HG02884 (cell line): ENCODE measurements around the gene PHF11.

Source experiments
- ATAC-seq: cut with Tn5 transposase; IDR thresholded peaks from one replicate; pipeline ENCODE4 v1.9.1; 2021; ENCODE audit warnings: mild to moderate bottlenecking, moderate library complexity; ENCODE audit not compliant: unreplicated experiment

The PHF11 gene

DNA sequence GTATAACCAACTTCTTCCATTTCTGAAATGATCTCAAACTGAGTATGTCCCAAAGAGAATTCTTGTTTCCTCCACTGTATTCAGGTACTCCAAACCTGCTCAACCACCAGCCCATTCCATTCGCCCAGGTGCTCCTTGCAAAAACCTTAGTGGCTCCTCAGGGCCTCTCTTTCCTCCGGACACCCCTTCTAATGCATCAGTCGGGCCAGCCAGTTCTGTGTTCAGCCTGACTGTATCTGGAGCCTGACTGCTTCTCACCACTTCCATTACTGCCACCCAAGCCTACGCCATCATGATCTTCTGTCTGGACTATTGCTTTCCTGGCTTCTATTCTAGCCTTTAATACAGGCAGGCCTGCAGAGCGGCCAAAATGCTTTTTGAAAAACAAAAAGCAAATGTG is 1.5 kb downstream of the PHF11 start:
- ATAC-seq: no peak

DNA sequence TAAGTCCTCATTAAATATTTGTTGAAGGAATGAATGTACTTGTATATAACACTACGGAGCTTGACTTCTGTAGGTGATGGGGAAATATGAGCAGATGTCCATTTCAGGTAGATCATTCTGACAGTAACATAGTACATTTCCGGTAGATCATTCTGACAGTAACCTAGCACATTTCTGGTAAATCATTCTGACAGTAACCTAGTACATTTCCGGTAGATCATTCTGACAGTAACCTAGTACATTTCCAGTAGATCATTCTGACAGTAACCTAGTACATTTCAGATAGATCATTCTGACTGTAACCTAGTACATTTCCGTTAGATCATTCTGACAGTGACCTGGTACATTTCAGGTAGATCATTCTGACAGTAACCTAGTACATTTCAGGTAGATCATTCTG is 2.5 kb downstream of the PHF11 start:
- ATAC-seq: no peak

DNA sequence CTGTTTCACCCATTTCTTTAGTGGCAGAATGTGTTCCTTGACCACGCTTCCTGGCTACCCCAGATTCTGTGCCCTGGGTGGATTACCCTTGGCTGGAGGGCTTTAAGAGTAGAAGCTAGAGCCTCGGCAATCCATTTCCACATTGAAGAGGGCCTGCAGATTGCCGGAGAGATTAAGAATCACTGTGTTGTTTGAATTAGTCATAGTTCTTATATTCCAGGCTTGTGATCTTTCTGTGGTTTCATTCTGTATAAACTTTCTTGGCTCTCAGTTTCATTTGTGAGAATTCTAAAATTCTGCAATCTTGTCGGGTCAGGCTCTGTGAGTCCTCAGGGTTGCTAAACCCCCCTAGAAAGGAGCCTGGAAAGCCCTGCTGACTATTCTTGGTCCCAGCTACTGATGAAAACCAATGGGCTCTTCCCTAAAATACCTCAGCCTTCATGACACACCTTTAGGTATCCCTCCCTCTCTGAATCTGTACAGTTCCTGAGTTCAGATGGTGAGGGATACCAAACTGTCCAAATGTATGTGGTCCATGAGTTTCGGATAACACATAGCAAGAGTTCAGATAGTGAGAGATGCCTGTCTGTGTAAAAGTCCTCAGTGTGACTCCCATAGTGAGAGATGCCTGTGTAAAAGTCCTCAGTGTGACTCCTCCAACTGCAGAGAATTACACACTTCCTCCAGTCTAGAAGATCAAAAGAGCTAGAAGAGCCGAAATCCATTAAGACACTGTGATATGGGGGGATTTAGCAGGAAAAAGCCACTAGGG is 4.3 kb downstream of the PHF11 start:
- no peak for ATAC-seq

DNA sequence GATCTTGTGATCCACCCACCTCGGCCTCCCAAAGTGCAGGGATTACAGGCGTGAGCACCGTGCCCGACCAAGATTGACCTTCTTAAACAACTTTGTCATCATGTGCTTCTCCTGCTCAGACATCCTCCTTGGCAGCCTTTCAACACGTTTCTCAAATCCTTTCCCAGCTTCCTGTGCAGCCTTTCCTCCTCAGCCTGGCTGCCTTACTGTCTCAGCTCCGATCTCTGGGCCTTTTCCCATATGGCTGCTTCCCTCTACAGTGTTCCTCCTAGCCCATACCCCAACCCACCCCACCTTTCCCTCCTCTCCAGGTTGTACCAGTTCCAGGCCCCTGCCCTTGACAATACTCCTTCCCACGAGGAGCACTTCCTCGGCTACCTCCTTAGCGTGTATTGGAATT is 7.2 kb downstream of the PHF11 start:
- no peak for ATAC-seq

DNA sequence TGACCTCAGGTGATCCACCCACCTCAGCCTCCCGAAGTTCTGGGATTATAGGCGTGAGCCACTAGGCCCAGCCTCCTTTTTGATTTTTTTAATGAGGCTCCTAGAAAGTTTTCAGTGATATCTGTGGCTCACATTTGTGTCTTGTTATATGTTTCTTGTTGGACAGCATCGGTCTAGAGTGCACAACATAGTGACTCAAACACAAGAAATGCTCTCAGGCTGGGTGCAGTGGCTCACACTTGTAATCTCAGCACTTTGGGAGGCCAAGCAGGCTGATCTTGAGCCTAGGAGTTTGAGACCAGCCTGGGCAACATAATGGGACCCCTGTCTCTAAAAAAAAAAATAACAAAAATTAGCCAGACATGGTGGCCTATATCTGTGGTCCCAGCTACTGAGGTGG is 8.2 kb downstream of the PHF11 start:
- no peak for ATAC-seq

DNA sequence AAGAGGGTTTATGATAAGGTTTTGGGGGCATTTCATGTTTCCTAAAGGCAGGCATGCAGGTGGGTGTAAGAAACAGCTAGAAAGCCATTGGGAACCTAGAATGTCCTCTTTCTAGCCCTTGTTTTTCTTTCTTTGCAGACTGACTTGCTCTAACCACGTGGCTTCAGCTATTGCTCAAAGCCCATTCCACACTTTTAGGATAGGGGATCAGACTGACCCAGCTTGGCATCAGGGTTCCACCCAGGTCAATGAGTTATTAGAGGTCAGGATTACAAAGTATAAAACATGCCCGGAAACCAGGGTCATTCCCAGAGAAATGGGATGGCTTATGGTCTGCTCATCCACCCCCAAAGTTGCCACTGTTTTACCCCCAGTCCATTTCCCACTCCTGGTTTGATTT is 16.8 kb downstream of the PHF11 start:
- ATAC-seq: no peak

DNA sequence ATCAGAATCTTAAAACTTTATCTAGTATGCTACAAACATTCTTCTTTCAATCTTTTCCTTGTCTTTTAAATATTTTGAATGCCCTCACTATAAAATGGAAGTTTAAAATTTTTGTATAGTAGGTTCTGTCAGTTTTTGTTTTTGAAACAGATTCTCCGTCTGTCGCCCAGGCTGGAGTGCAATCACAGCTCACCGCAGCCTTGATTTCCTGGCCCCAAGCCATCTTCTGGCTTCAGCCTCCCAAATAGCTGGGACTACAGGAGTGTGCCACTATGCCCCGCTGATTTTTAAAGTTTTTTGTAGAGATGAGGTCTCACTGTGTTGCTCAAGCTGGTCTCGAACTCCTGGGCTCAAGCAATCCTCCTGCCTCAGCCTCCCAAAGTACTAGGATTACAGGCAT is 20.7 kb downstream of the PHF11 start:
- no peak for ATAC-seq

DNA sequence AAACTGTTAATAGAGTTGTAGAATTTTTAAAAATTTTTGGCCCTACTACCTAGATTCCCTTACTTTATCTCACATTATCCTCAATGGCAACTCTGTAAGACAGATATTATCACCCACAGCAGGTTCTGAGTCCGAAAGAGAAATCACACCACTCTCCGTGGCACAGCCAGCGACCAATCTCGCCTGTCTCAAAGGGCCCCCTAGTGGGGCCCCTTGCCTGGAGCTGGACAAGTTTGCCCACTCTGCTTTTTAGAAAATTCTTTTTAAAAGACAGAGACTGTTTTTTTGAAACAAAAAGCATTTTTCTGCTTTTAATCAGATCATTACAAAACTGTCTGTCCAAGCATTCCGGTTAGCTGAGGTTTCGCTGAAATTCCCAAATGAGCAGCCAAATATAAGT is 21.7 kb downstream of the PHF11 start:
- no peak for ATAC-seq

DNA sequence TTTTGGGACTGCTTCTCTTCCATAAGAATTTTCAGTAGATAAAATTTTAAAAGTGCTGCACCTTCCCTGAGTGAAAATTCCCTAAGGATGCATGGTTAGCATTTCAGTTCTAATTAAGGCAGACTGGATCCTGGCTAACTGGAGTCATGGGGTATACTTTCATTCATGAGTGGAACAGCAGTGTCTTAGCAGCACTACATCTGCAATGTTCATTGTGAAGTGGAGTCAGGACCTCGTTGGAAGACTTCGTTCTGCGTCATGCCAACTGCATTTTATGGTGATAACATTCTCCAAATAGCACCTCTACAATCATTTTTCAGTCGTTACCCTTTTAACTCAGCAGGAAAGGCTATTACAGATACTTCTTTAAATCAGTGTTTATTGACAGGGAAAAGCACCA is 25.5 kb downstream of the PHF11 start:
- no peak for ATAC-seq

DNA sequence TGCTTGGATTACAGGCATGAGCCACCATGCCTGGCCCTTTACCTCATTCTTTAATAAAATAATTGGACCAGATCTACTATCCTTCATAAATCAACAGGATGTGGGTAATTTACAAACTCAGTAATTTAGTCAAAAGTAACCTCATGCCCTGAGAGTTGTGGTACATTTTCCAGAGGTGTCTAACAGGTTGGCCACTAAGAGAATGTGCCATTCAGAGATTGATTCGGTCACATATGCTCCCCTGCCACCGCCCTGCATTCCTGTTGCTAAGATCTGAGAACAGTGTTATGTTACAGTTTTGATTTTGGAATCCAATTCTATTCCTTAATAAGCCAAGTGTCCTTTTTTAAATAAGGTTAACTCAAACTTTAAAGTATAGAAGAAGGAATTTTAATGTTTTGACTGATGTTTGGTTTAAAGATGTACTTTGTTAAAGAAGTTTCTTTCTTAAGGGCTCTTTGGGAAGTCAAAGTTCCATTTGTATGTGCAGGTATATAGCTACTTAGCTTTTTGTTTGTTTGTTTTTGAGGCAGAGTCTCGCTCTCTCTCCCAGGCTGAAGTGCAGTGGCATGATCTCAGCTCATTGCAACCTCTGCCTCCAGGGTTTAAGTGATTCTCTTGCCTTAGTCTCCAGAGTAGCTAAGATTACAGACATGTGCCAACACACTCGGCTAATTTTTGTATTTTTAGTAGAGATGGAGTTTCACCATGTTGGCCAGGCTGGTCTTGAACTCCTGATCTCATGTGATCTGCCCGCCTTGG is 29.2 kb downstream of the PHF11 start:
- ATAC-seq: no peak

DNA sequence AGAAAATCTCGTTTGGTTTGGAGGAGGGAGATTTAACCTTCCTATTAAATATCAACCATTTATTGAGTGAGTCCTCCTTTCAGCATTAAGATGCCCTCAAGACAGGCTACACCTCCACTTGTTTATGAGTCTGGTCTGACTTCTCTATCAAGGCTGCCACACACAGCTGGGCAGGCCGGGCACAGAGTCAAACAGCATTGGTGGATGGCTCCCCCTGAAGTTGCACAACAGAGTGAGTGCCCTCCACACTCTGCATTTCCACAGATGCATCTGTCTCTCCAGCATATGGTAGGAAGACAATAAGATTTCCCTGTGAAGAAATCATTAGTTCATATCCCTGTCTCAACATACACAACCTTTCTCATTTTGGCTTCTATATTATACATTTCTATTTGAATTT is 31.4 kb downstream of the PHF11 start:
- no peak for ATAC-seq

DNA sequence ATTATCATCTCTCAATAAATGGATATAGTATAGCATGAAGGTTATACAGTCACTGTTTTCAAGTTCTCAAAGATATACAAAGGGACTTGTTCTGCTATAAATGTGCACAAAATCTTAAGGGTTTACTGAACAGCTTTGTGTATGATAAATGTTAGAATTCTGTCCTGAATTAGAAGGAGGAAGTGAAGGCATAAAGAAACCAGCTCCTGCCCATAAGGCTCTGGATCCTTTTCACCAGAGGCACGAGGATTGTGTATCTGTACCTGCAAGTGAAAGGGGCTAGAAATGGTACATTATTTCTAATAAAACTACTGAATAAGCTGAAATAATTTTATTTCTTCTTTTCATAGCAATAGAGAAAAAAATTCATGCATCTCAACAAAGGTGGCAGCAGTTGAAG is 32.4 kb downstream of the PHF11 start:
- no peak for ATAC-seq

DNA sequence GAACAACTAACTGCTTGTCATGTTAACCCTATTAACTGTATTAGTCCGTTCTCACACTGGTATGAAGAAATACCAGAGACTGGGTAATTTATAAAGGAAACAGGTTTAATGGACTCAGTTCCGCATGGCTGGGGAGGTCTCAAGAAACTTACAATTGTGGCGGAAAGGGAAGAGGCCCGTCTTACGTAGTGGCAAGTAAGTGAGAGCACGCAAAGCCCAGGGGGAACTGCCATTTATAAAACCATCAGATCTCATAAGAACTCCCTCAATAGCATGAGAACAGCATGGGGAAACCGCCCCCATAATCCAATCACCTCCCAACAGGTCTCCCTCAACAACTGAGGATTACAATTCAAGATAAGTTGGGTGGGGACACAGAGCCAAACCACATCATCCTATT is 34.7 kb downstream of the PHF11 start:
- peak; percentile 54 for ATAC-seq

DNA sequence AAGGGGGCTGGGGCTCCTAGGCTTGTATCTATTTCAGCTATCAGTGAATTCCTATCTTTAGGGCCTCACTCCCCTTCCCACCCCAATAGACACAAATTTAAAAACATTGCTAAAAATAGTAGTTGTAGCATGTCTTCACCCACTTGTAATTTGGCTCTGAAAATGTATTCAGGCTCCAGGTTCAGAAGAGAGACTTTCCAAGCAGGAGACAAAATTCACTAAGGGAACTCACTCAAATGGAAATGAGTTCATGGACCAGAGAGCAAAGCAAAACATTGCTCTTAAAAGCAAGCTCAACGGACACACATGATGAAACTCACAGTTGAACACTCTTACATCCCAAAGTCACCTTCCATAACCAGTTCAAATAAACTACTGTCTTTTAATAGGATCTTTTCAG is 36.8 kb downstream of the PHF11 start:
- no peak for ATAC-seq

DNA sequence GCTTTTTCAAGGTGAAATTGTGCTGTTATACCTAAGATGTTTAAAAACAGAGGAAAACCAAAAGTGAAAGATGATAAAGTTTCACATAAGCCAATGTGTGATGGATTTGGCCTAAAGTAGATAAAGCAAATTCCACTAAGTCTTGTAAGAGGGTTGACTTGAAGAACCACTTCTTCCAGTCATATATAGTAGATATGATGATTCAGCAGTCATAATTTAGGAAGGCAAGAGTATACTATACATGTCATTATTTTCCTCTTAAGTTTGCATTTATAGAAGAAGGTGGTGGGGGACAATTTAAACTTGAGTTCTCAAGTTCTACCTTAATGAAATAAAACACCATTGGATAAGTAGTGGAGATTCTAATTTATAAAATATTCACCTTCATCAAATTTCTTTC is 37.3 kb downstream of the PHF11 start:
- no peak for ATAC-seq

DNA sequence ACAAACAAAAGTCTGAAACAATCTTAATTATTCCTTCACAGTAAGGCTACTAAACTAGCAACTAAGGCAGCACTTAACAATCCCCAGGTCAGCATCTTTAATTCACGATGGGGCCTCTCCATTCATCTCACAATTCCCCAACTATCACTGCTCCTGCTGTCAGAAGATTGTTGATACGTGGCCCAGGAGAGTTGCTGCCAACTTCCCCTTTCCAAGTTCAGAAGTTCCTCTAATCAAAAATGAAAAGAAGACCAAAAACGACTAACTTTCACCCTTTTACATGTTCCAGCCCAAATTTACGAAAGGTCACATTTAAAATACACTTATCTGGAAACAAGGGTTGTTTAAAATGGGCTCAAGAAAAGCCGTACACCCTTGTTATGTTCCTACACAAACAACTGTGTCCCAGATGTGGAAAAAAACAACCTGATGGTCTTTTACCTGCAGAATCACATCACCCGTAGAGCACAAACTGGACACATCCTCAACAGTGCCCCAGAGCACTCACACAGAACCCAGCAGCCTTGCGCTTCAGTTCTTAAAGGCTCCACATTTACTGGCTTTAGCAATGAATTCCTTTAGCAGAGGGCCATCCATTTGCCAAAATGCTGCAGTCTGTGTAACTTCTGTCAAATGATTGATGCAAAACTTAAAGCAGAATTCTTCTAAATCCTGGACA is 38.0 kb downstream of the PHF11 start:
- no peak for ATAC-seq

DNA sequence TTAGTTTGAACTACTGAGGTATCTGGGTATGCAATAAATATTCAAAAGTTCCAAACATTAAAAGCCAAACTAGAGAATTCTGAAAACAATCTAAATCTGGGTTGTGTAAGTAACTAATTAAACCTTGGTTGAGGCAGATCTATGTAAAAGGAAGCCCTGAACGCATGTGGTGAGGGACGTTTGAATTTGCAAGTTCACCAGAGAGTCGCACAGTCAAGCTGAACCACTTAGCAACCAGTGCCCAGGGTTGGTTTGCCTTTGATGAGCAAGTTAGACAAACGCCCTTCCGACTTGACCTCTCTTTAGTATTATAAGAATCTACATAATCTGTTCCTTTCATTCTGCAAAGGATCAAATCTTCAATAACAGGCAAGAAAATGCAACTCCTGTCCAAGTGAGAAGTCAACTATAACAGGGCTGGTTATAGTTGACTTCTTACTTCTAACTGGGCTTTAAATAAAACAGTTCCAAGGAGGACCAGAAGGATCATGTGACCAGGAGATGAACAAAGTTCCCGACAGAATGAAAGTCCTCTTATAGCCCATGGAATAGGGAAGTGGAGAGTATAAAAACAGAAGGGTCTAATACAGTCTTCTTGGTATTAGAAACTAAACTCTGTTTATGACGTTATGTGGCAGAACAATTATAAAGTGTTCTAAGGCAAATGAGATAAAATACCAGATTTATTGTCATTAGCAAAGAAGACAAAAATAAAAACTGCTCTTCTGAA is 40.6 kb downstream of the PHF11 start:
- ATAC-seq: no peak

DNA sequence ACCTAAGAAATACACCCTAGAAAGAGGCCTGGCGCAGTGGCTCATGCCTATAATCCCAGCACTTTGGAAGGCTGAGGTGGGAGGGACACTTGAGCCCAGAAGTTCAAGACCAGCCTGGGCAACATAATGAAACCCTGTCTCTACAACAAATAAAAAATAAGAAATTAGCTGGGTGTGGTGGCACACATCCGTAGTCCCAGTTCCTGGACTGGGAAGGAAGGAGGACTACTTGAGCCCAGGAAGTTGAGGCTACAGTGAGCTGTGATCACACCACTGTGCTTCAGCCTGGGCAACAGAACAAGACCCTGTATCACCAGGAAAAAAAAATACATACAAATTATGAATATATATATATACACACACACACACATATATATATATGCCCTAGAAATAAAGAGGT is 42.7 kb downstream of the PHF11 start:
- ATAC-seq: no peak

DNA sequence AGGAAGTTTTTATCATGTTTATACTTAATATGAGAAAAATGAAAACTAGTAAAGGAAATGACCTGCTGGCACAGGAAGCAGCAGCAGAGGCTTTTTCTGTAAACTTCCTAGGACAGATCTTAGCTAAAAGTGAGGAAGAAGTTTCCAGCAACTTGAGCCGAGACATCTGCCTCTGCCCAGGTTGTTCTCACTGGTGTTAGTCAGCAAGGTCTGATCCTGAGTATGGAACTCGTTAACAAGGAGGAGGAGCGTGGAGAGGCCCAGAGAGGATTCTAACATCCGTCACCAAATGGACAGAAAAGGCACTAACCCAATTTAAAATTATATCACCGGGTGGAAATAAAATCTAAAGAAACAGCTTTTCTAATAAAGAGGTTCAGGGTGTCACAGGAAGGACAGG is 43.6 kb downstream of the PHF11 start:
- ATAC-seq: no peak

DNA sequence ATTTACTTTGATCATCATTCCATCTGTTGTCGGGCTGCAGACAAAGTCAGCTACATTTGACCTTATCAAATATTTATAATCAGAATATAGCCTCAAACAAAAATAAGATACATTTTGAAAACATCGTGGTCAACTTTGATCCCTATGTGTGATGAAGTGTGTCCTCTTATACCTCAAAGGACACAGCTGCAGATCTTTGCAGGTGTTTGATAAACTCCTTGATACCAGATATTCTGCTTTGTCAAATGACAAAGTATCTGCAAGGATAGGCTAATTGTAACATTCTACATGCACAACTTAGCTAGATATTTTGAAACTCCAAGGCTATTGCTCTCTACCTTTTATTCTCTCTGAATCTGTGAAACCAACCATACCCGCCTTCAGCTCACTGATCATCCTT is 44.0 kb downstream of the PHF11 start:
- no peak for ATAC-seq

DNA sequence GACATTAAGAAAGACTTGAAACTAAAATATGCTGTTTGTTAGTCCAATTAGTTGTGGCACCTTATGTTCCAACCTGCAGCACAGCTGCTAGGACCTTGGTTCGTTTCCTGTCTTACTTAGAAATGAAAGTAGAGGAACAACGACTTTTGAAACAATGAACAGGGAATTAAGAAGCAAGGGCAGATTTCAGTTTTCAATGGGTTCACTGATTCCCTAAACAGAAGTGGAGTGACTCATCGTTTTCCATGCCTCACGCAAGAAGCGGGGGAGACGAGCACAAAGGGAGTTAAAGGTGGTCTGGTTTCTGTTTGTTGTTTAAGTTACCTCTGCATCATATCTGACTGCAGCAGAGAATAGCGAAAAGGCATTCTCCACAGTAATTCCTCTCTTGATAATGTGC is 44.8 kb downstream of the PHF11 start:
- no peak for ATAC-seq
